GM23338 (cell line): ENCODE measurements around the gene CDK13. TPM values are rescaled to one million over a fixed set of nuclear protein-coding genes. Genes with fewer than 3 reads are reported as not detected.

ENCODE experiments used
- EZH2phosphoT487 ChIP-seq: fragments of 200-600 bp; sonication (generic); IDR thresholded peaks from one replicate; pipeline ENCODE4 v1.8.1; 2018; ENCODE audit warnings: antibody characterized with exemption; ENCODE audit not compliant: unreplicated experiment
- POLR2AphosphoS5 ChIP-seq: IDR thresholded peaks from 2 replicates; pipeline ENCODE4 v1.6.1; 2016; ENCODE audit warnings: antibody characterized with exemption, low read depth
- ZNF114 ChIP-seq: fragments of 250-450 bp; sonication (Bioruptor Pico); IDR thresholded peaks from 2 replicates; pipeline ENCODE4 v1.5.0; 2020; ENCODE audit warnings: mild to moderate bottlenecking, moderate library complexity
- ZNF331 ChIP-seq: fragments of 250-450 bp; sonication (Bioruptor Pico); IDR thresholded peaks from 2 replicates; pipeline ENCODE4 v1.5.0; 2020; ENCODE audit warnings: low read depth, mild to moderate bottlenecking, moderate library complexity
- polyA plus RNA-seq: library from polyadenylated mRNA; unstranded; fragments of >200 nt; fragmentation: Nextera tagmentation; extraction: Ambion mirVana; gene quantifications from 2 replicates; pipeline ENCODE4 v1.2.1, GENCODE V29; 2016
- total RNA-seq: library from RNA; depleted of rRNA; stranded (reverse); fragments of >200 nt; shearing (Covaris generic); gene quantifications from 2 replicates; pipeline ENCODE4 v1.2.3, GENCODE V29; 2014
- TF ChIP-seq, protein P1 (sequence below): fragments of 250-450 bp; sonication (Bioruptor Pico); IDR thresholded peaks from 2 replicates; pipeline ENCODE4 v1.5.0; 2020; ENCODE audit warnings: mild to moderate bottlenecking, moderate library complexity
- TF ChIP-seq, protein P2 (sequence below): IDR thresholded peaks from one replicate; pipeline ENCODE4 v1.6.1; 2018; ENCODE audit warnings: antibody characterized with exemption; ENCODE audit not compliant: unreplicated experiment

The CDK13 gene
- total and polyA plus RNA-seq, 2 experiments from 2014 or later = 39.4 to 80.2 TPM

DNA sequence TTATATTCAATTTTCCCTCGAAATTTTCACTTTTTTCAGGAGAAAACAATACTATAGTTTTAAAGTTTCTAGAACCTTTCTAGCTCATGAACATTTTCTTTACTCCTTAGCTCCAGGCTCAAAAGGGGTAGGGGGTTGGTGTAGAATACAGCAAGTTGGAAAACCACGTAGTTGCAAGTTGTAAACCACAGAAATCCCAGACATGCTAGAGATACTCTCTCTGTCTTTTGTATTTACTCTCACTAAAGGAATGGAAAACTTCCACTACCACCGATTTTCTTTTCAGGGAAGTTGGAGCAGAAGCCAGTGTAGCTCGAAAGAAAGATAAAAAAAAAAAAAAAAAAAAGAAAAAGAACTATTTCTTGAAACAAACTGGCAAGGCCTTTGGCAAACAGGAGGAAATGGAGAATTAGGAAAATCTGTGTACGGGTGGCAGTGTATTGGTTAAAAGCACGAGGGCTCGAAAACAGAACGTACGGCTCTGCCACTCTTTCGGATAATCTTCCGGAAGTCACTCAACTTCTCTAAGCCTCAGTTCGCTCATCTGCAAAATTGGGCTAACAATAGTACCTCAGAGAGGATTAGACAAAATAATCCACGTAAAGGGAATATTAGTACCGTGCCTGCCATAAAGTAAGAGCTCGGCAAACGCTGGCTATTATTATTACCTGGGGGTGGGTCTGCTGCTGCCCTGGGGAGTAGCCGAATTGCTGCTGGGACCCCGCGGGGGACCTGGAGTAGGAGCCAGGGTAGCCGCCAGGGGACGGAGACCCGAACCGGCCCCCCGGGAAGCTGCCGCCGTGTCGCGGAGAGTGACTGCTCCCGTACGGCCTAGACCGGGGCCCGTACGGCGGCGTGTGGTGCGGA lies 183.7 kb downstream of the CDK13 start (continued):
- TF ChIP-seq, protein P1, sequence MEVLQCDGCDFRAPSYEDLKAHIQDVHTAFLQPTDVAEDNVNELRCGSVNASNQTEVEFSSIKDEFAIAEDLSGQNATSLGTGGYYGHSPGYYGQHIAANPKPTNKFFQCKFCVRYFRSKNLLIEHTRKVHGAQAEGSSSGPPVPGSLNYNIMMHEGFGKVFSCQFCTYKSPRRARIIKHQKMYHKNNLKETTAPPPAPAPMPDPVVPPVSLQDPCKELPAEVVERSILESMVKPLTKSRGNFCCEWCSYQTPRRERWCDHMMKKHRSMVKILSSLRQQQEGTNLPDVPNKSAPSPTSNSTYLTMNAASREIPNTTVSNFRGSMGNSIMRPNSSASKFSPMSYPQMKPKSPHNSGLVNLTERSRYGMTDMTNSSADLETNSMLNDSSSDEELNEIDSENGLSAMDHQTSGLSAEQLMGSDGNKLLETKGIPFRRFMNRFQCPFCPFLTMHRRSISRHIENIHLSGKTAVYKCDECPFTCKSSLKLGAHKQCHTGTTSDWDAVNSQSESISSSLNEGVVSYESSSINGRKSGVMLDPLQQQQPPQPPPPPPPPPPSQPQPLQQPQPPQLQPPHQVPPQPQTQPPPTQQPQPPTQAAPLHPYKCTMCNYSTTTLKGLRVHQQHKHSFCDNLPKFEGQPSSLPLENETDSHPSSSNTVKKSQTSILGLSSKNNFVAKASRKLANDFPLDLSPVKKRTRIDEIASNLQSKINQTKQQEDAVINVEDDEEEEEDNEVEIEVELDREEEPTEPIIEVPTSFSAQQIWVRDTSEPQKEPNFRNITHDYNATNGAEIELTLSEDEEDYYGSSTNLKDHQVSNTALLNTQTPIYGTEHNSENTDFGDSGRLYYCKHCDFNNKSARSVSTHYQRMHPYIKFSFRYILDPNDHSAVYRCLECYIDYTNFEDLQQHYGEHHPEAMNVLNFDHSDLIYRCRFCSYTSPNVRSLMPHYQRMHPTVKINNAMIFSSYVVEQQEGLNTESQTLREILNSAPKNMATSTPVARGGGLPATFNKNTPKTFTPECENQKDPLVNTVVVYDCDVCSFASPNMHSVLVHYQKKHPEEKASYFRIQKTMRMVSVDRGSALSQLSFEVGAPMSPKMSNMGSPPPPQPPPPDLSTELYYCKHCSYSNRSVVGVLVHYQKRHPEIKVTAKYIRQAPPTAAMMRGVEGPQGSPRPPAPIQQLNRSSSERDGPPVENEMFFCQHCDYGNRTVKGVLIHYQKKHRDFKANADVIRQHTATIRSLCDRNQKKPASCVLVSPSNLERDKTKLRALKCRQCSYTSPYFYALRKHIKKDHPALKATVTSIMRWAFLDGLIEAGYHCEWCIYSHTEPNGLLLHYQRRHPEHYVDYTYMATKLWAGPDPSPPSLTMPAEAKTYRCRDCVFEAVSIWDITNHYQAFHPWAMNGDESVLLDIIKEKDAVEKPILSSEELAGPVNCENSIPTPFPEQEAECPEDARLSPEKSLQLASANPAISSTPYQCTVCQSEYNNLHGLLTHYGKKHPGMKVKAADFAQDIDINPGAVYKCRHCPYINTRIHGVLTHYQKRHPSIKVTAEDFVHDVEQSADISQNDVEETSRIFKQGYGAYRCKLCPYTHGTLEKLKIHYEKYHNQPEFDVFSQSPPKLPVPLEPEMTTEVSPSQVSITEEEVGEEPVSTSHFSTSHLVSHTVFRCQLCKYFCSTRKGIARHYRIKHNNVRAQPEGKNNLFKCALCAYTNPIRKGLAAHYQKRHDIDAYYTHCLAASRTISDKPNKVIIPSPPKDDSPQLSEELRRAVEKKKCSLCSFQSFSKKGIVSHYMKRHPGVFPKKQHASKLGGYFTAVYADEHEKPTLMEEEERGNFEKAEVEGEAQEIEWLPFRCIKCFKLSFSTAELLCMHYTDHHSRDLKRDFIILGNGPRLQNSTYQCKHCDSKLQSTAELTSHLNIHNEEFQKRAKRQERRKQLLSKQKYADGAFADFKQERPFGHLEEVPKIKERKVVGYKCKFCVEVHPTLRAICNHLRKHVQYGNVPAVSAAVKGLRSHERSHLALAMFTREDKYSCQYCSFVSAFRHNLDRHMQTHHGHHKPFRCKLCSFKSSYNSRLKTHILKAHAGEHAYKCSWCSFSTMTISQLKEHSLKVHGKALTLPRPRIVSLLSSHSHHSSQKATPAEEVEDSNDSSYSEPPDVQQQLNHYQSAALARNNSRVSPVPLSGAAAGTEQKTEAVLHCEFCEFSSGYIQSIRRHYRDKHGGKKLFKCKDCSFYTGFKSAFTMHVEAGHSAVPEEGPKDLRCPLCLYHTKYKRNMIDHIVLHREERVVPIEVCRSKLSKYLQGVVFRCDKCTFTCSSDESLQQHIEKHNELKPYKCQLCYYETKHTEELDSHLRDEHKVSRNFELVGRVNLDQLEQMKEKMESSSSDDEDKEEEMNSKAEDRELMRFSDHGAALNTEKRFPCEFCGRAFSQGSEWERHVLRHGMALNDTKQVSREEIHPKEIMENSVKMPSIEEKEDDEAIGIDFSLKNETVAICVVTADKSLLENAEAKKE (CRISPR knock-in tag) = no peak
- no peak for TF ChIP-seq ZNF331 (CRISPR knock-in tag)
- TF ChIP-seq, protein P2, sequence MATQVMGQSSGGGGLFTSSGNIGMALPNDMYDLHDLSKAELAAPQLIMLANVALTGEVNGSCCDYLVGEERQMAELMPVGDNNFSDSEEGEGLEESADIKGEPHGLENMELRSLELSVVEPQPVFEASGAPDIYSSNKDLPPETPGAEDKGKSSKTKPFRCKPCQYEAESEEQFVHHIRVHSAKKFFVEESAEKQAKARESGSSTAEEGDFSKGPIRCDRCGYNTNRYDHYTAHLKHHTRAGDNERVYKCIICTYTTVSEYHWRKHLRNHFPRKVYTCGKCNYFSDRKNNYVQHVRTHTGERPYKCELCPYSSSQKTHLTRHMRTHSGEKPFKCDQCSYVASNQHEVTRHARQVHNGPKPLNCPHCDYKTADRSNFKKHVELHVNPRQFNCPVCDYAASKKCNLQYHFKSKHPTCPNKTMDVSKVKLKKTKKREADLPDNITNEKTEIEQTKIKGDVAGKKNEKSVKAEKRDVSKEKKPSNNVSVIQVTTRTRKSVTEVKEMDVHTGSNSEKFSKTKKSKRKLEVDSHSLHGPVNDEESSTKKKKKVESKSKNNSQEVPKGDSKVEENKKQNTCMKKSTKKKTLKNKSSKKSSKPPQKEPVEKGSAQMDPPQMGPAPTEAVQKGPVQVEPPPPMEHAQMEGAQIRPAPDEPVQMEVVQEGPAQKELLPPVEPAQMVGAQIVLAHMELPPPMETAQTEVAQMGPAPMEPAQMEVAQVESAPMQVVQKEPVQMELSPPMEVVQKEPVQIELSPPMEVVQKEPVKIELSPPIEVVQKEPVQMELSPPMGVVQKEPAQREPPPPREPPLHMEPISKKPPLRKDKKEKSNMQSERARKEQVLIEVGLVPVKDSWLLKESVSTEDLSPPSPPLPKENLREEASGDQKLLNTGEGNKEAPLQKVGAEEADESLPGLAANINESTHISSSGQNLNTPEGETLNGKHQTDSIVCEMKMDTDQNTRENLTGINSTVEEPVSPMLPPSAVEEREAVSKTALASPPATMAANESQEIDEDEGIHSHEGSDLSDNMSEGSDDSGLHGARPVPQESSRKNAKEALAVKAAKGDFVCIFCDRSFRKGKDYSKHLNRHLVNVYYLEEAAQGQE = no peak
- TF ChIP-seq ZNF114 = no peak
- no peak; the same call in 1 of the 2 replicates for TF ChIP-seq POLR2AphosphoS5
- TF ChIP-seq EZH2phosphoT487 = no peak
